Activated CD8-positive, alpha-beta memory T cell treated with anti-CD3 and anti-CD28 coated beads, Interleukin-2, amount 10 ng/mL, durations not matched to agents 7 days and 5 days (primary cell): ENCODE results near the gene MAP3K5. TPM values are rescaled to one million over a fixed set of nuclear protein-coding genes. Genes with fewer than 3 reads are reported as not detected.

Source experiments
- ATAC-seq: fragments of 150-1000 bp; cut with Tn5 transposase; one replicate; pipeline ENCODE4 v1.10.0; 2021; ENCODE audit warnings: moderate library complexity
- CTCF ChIA-PET: fragments of 350-600 bp; sonication (Branson Sonifier 250); formaldehyde crosslinking; loops from one replicate; lab custom pipeline; 2021; ENCODE audit warnings: antibody characterized with exemption; lab: Charles Lee
- DNase-seq: peaks from one replicate; pipeline ENCODE4 v3.0.0-alpha.2; 2020
- H3K27ac Mint-ChIP-seq: one replicate; pipeline ENCODE4 v1.8.0; 2021; ENCODE audit warnings: mild to moderate bottlenecking, mixed read lengths
- H3K27me3 Mint-ChIP-seq: one replicate; pipeline ENCODE4 v1.8.0; 2021; ENCODE audit warnings: mixed read lengths
- H3K36me3 Mint-ChIP-seq: one replicate; pipeline ENCODE4 v1.8.0; 2021; ENCODE audit warnings: mild to moderate bottlenecking, mixed read lengths
- H3K4me1 Mint-ChIP-seq: one replicate; pipeline ENCODE4 v1.8.0; 2021; ENCODE audit warnings: mixed read lengths
- H3K4me3 Mint-ChIP-seq: one replicate; pipeline ENCODE4 v1.8.0; 2021; ENCODE audit warnings: mild to moderate bottlenecking, moderate library complexity, mixed read lengths
- H3K9me3 Mint-ChIP-seq: one replicate; pipeline ENCODE4 v1.8.0; 2022; ENCODE audit warnings: low read depth, mixed read lengths
- total RNA-seq, 2 experiments: library from RNA; stranded (reverse); gene quantifications; one replicate each; pipeline ENCODE4 v1.2.3, GENCODE V29; 2021

Gene MAP3K5
- total RNA-seq, 2 experiments from 2014 or later = 18.3 to 21.7 TPM

- Mint-ChIP-seq H3K4me1 (peaks cover 67% of the 10 kb centered on the region), H3K36me3 (peaks cover 34% of the 10 kb centered on the region), H3K27ac (peak overlapping the region; percentile 88), H3K4me3 (peak overlapping the region; percentile 68), H3K9me3 (no peaks in the 10 kb centered on the region), H3K27me3 (no peaks in the 10 kb centered on the region)
- no peak for DNase-seq
- CTCF ChIA-PET = interaction anchor here (1.6 to 12.0 kb wide), 3 partner anchors 15 to 143 kb away, joined by 5 to 424 read pairs (median 102); no protein-coding TSS in a partner anchor
- no peak for ATAC-seq
These were observed 4.0 kb downstream of the MAP3K5 start for GRCh38 chr6:136788069-136788902.

DNA sequence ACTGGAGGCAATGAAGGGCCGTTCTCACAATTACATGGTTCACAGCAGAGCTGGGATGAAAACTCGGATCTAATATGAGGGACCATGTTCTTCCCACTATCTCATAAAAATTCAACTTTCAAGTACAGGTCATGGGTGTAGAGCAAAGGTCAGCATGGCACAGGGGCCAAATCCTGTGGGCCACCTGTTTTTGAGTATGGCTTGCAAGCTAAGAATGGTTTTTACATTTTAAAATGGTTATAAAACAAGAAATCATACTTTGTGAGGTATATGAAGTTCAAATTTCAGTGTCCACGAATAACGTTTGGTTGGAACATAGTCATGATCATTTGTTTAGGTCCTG lies 4.6 kb downstream of the MAP3K5 start:
- no peaks in the 10 kb centered on the region for H3K27me3 Mint-ChIP-seq
- peaks cover 70% of the 10 kb centered on the region for H3K4me1 Mint-ChIP-seq
- no peak for DNase-seq
- no peaks in the 10 kb centered on the region for H3K9me3 Mint-ChIP-seq
- ATAC-seq = no peak
- H3K27ac Mint-ChIP-seq = peak overlapping the region; percentile 88
- CTCF ChIA-PET = interaction anchor here (1.0 to 12.0 kb wide), 4 partner anchors 14 to 142 kb away, joined by 3 to 424 read pairs (median 54); no protein-coding TSS in a partner anchor
- H3K36me3 Mint-ChIP-seq = peaks cover 35% of the 10 kb centered on the region
- H3K4me3 Mint-ChIP-seq = peak overlapping the region; percentile 68

- Mint-ChIP-seq H3K36me3 (peaks cover 37% of the 10 kb centered on the region), H3K4me1 (peaks cover 76% of the 10 kb centered on the region), H3K4me3 (no peak overlapping the region), H3K27me3 (no peaks in the 10 kb centered on the region), H3K27ac (peak overlapping the region; percentile 28), H3K9me3 (no peaks in the 10 kb centered on the region)
- ATAC-seq (no peak), DNase-seq (no peak)
- CTCF ChIA-PET = interaction anchor here (1.0 to 12.0 kb wide), 4 partner anchors 16 to 141 kb away, joined by 3 to 424 read pairs (median 54); no protein-coding TSS in a partner anchor
These were observed 5.6 kb downstream of the MAP3K5 start for GRCh38 chr6:136786658-136787057.

GRCh38 chr6:136784910-136785746 lies 7.1 kb downstream of the MAP3K5 start:
- peak overlapping the region; percentile 67 for H3K4me3 Mint-ChIP-seq
- peaks cover 32% of the 10 kb centered on the region for H3K36me3 Mint-ChIP-seq
- no peaks in the 10 kb centered on the region for H3K9me3 Mint-ChIP-seq
- H3K27ac Mint-ChIP-seq = peak overlapping the region; percentile 84
- CTCF ChIA-PET = interaction anchor here (0.7 to 12.0 kb wide), 3 partner anchors 22 to 140 kb away, joined by 4 to 424 read pairs (median 102); no protein-coding TSS in a partner anchor
- ATAC-seq (peak; percentile 61), DNase-seq (peak; percentile 75)
- peaks cover 71% of the 10 kb centered on the region for H3K4me1 Mint-ChIP-seq
- H3K27me3 Mint-ChIP-seq = no peaks in the 10 kb centered on the region

DNA sequence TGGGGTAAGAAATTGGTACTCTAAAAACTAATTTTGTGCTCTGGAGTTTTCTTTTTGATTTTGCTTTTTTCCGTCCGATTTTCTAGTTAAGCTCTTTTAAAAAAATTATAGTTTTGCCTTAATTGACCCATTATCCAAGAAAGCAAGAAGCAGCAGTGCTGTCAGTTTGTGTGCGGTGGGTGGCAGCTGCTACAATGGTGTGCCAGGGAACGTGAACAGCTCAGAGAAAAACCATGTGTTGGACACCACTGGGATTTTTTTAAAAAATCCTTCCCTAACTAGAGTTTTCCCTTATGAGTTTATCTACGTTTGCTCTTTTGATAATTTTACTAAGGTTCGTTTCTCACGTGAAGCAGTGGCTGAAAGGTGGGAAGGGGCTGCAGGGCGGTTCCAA lies 8.0 kb downstream of the MAP3K5 start:
- ATAC-seq (no peak), DNase-seq (no peak)
- CTCF ChIA-PET = interaction anchor here (0.7 to 12.0 kb wide), 3 partner anchors 8 to 139 kb away, joined by 3 to 424 read pairs (median 10); partner anchors contain the start of gene MAP3K5
- H3K27ac Mint-ChIP-seq = peak overlapping the region; percentile 84
- H3K4me3 Mint-ChIP-seq = peak overlapping the region; percentile 58
- H3K36me3 Mint-ChIP-seq = peaks cover 30% of the 10 kb centered on the region
- H3K4me1 Mint-ChIP-seq = peaks cover 67% of the 10 kb centered on the region
- H3K9me3 Mint-ChIP-seq = no peaks in the 10 kb centered on the region
- no peaks in the 10 kb centered on the region for H3K27me3 Mint-ChIP-seq

GRCh38 chr6:136783495-136784270 lies 8.6 kb downstream of the MAP3K5 start:
- DNase-seq (no peak), ATAC-seq (peak; percentile 57)
- Mint-ChIP-seq H3K9me3 (no peaks in the 10 kb centered on the region), H3K27ac (peak overlapping the region; percentile 77), H3K4me3 (peak overlapping the region; percentile 58), H3K27me3 (no peaks in the 10 kb centered on the region), H3K4me1 (peaks cover 64% of the 10 kb centered on the region), H3K36me3 (peaks cover 28% of the 10 kb centered on the region)
- CTCF ChIA-PET = interaction anchor here (0.7 to 12.0 kb wide), 3 partner anchors 9 to 138 kb away, joined by 3 to 424 read pairs (median 10); partner anchors contain the start of gene MAP3K5

- DNase-seq (no peak), ATAC-seq (no peak)
- Mint-ChIP-seq H3K27me3 (no peaks in the 10 kb centered on the region), H3K4me3 (no peak overlapping the region), H3K27ac (no peak overlapping the region), H3K36me3 (peaks cover 22% of the 10 kb centered on the region), H3K4me1 (peaks cover 57% of the 10 kb centered on the region), H3K9me3 (no peaks in the 10 kb centered on the region)
- CTCF ChIA-PET = interaction anchor here (2.0 to 12.0 kb wide), 2 partner anchors 9 to 138 kb away, joined by 10 to 424 read pairs; partner anchors contain the start of gene MAP3K5
These were observed 9.3 kb downstream of the MAP3K5 start for GRCh38 chr6:136783021-136783420.

GRCh38 chr6:136782021-136782770 lies 10.1 kb downstream of the MAP3K5 start:
- Mint-ChIP-seq H3K4me3 (no peak overlapping the region), H3K9me3 (no peaks in the 10 kb centered on the region), H3K4me1 (peaks cover 49% of the 10 kb centered on the region), H3K27ac (peak overlapping the region; percentile 31), H3K36me3 (peaks cover 21% of the 10 kb centered on the region), H3K27me3 (no peaks in the 10 kb centered on the region)
- CTCF ChIA-PET = interaction anchor here (1.0 to 12.0 kb wide), 3 partner anchors 8 to 137 kb away, joined by 3 to 424 read pairs (median 5); partner anchors contain the start of gene MAP3K5
- ATAC-seq (peak; percentile 48), DNase-seq (no peak)

DNA sequence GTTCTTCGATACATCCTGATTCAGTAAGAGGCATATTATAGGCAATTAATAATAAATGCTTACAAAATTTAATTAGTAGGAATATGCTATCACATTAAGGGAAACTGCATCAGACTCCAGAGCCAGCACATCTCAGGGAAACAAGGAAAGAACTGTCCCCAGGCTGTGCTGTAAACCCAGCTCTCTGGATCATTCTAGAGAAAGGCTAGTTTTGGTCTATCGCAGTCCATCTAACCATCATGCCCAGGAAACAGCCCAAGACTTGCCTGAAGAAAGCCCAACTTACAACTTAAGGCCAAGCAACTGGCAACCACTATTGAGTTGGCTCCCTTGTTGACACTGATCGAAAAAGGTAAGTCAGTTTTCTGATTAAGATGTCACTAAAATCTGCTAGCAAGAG lies 11.3 kb downstream of the MAP3K5 start:
- Mint-ChIP-seq H3K4me3 (no peak overlapping the region), H3K9me3 (no peaks in the 10 kb centered on the region), H3K4me1 (peaks cover 42% of the 10 kb centered on the region), H3K27ac (no peak overlapping the region), H3K27me3 (no peaks in the 10 kb centered on the region), H3K36me3 (peaks cover 19% of the 10 kb centered on the region)
- ATAC-seq (no peak), DNase-seq (no peak)
- CTCF ChIA-PET = interaction anchor here (1.1 to 1.3 kb wide), 2 partner anchors 10 to 11 kb away, joined by 3 to 5 read pairs; partner anchors contain the start of gene MAP3K5

- Mint-ChIP-seq H3K36me3 (peaks cover 15% of the 10 kb centered on the region), H3K4me3 (no peak overlapping the region), H3K9me3 (no peaks in the 10 kb centered on the region), H3K27ac (no peak overlapping the region), H3K4me1 (peaks cover 37% of the 10 kb centered on the region), H3K27me3 (no peaks in the 10 kb centered on the region)
- no peak for DNase-seq
- CTCF ChIA-PET = no interaction called here
- ATAC-seq = no peak
These were observed 12.6 kb downstream of the MAP3K5 start for GRCh38 chr6:136779682-136780081.

- ATAC-seq = no peak
- Mint-ChIP-seq H3K36me3 (peaks cover 9% of the 10 kb centered on the region), H3K9me3 (no peaks in the 10 kb centered on the region), H3K4me3 (no peak overlapping the region), H3K27ac (no peak overlapping the region), H3K27me3 (no peaks in the 10 kb centered on the region), H3K4me1 (peaks cover 31% of the 10 kb centered on the region)
- CTCF ChIA-PET = interaction anchor here (2.0 kb wide), 1 partner anchor 15 kb away, joined by 5 read pairs; the partner anchor contains the start of gene MAP3K5
- DNase-seq = no peak
These were observed 14.6 kb downstream of the MAP3K5 start for GRCh38 chr6:136777651-136778050.

DNA sequence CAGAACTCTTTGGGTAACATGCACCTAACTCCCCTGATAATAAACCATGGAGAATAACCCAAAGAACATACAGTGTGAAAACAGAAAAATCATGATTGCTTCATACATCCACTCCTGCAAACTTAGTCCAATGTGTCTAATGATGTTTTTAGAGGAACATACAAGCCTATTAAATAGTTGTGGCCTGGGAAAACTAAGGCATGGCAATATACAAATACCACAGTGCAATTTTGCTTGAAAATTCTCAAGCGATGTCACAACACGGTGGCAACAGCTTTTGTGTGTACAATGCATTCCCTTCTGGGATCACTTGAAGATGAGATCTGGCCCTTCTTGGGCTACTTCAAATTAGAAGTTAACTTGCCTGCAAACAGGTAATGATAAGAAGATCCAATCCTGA lies 16.7 kb downstream of the MAP3K5 start:
- Mint-ChIP-seq H3K27me3 (no peaks in the 10 kb centered on the region), H3K4me1 (peaks cover 30% of the 10 kb centered on the region), H3K27ac (no peak overlapping the region), H3K9me3 (no peaks in the 10 kb centered on the region), H3K4me3 (no peak overlapping the region), H3K36me3 (peaks cover 7% of the 10 kb centered on the region)
- ATAC-seq (no peak), DNase-seq (no peak)
- CTCF ChIA-PET = interaction anchor here (1.7 kb wide), 1 partner anchor 109 kb away, joined by 3 read pairs; no protein-coding TSS in a partner anchor
